Esophagus squamous epithelium (tissue), 4 donors: ENCODE measurements around the gene SRRM2.

ENCODE experiments used
- CTCF ChIP-seq, 6 experiments: fragments of 450-650 bp in 4 of 6; fragments of 200-600 bp in 2 of 6; sonication (generic) in 2 of 6; IDR thresholded peaks; one replicate each; pipeline ENCODE4 v1.5.1; 2016 to 2019; ENCODE audit warnings: antibody characterized with exemption in 6 of 6, mild to moderate bottlenecking in 4 of 6, moderate library complexity in 4 of 6
- POLR2A ChIP-seq, 4 donors: fragments of 450-650 bp; IDR thresholded peaks; one replicate each; pipeline ENCODE4 v1.6.1; 2017; ENCODE audit warnings: antibody characterized with exemption in 4 of 4, mild to moderate bottlenecking in 4 of 4, moderate library complexity in 3 of 4

- TF ChIP-seq POLR2A (IDR thresholded peaks at IDR 0.05) (no peak), CTCF (IDR thresholded peaks at IDR 0.05) (no peak)
These were observed 17.5 kb upstream of the SRRM2 start for GRCh38 chr16:2734844-2735515.
